RPMI8226 (cell line): Measurements from ENCODE around the gene DPY19L2.
"Not testable (repeated sequence)": the region's sequence is repeated elsewhere in the genome, so short reads cannot be mapped to it uniquely, and the experiment has no call there.

ENCODE experiments used
- DNase-seq: peaks from one replicate; pipeline ENCODE4 v3.0.0-alpha.2; 2015

The DPY19L2 gene

GRCh38 chr12:63658501-63658900 lies 9.8 kb downstream of the DPY19L2 start:
- DNase-seq, result not testable (repeated sequence)

GRCh38 chr12:63656407-63656806 lies 11.9 kb downstream of the DPY19L2 start:
- DNase-seq, result not testable (repeated sequence)

DNA sequence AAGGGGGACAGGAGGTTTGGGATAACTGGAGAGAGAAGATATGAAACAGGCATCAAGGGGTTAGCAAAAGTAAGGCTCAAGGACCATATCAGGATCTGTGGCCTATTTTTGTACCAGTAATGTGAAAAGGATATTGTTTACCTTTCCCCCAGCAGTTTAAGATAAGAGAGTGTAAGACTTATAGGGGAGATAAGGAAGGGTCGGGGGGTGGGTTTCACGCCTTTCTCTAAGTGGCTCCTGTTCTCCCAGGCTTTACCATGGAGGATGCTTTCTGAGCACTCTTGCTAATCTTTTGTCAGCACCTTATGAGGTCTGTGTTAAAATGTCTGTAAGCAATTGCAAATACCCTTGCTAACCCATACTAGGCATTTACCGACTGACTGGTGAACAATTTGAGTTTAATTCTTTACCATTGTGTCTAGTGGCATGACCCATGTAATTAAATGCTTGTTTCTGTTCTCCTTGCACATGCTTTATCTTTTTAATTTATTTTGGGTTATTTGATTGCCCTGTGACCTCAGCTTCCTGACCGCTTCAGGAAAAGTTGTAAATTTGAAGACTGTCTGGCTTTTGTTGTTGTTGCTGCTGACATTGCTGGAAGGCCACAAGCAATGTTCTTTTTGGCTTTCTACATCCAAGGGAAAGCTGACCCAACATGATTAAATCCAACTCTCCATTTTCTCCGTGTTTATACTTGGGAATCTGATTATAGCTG lies 12.6 kb downstream of the DPY19L2 start:
- not testable (repeated sequence) for DNase-seq

GRCh38 chr12:63654481-63654880 lies 13.8 kb downstream of the DPY19L2 start:
- not testable (repeated sequence) for DNase-seq

GRCh38 chr12:63649517-63649916 lies 18.8 kb downstream of the DPY19L2 start:
- not testable (repeated sequence) for DNase-seq

DNA sequence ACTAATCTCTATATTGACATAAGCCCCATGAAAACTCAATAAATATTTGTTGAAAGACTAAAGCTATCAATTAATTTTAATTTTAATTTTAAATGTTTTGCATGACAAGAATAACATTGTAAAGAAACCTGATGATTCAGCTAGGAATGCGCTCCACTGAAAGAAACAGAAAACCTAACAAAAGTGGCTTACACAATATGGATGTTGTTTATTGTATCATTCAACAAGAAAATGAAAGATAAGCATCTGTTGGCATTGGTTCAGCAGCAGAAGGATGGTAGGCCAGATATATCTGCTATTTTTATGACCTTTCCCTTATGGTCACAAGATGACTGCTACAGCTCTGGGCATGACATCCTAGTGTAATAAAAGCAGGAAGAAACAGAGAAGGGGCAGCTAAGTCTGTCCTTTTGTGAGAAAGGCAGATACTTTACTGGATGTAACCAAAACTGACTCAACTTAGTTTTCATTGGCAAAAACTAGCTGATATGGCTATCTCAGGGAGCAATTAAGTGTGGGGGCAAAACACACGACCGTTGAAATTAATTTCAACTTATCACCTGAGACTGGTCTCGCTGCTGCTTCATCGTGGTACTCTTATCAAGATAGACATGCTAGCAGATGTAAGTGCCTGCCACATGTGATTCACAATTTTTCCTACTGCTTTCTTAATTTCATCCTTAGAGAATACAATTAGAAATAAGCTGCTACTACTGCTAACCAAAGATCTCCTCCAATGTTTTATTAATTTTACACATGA lies 24.7 kb downstream of the DPY19L2 start:
- not testable (repeated sequence) for DNase-seq

DNA sequence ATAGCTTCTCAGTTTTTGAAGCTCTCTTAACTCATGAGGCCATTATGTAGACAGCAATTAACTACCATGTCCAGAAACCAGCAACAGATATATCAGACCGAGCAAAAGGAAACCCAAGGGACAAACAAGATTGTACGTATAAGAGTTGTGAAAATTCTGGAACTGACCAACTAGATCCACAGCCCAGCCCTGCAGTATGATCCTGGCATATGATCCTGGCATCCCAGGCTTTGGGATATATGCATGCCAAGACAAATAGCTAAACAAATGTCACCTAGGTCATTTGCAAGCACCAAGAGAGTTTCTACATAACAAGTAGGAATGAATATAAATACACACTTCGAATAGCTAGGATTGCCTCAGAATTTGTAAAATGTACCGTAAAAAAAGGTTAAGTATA lies 44.0 kb downstream of the DPY19L2 start:
- DNase-seq, result not testable (repeated sequence)

- not testable (repeated sequence) for DNase-seq
Observed at GRCh38 chr12:63615544-63615943, 52.7 kb downstream of the DPY19L2 start.

DNA sequence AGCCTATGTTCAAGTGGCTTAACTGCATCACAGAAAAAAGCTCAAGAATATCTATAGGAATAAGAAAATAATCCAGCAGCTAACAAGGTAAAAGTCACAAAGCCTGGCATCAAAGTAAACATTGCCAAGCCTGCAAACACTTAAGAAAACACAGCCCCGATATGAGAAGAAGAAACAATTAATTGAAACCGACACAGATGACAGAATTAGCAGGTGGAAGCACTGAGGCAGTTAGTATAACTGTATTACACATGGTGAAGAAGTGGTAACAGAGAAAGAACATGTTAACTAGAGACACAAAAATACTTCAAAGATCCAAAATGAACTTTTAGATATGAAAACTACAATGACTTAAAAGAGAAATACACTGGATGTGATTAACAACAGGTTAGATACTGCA lies 57.0 kb downstream of the DPY19L2 start:
- not testable (repeated sequence) for DNase-seq

DNA sequence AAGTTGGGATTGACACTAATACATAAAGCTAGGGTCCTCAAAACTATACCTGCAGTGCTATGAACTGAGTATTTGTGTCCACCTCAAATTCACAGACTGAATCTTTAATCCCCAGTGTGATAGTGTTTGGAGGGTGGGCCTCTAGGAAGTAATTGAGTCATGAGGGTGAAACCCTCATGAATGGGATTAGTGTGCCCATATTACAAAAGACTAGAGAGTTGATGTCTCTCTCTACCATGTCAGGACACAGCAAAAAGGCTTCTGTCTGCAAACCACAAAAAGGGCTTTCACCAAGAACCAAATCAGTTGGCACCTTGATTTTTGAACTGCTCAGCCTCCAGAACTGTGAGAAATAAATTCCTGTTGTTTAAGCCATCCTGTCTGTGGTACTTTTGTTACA lies 59.0 kb downstream of the DPY19L2 start:
- not testable (repeated sequence) for DNase-seq

- DNase-seq, result not testable (repeated sequence)
Observed at GRCh38 chr12:63604985-63605384, 63.3 kb downstream of the DPY19L2 start.

DNA sequence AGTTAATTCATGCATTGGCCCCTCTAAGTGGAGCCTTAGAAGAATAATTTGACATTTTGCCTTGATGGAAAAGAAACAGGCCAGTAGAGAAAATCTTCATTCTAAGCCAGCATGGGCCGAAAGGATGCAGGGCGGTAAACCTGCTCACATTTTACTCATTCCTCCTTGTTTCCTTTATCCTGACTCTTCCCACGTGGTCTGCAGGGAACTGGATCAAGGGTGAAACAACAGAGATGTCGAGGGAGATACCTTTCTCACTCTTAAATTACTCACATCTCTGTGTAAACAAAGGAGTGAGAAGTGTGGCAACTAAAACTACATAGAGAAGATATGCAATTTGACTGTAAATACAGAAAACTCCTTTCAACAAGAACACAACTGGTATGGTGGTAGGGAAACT lies 73.5 kb downstream of the DPY19L2 start:
- DNase-seq, result not testable (repeated sequence)

DNA sequence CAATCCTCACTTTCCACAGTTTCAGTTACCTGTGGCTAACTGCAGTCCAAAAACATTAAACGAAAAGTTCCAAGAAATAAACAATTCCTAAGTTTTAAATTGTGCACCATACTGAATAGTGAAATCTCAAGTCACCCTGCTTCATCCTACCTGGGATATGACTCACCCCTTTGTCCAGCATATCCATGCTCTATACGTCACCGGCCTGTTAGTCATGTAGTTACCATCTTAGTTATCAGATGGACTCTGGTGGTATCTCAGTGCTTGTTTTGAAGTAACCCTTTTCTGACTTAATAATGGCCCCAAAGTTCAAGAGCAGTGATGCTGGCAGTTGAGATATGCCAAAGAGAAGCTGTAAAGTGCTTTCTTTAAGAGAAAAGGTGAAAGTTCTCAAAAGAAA lies 83.9 kb downstream of the DPY19L2 start:
- DNase-seq, result not testable (repeated sequence)

DNA sequence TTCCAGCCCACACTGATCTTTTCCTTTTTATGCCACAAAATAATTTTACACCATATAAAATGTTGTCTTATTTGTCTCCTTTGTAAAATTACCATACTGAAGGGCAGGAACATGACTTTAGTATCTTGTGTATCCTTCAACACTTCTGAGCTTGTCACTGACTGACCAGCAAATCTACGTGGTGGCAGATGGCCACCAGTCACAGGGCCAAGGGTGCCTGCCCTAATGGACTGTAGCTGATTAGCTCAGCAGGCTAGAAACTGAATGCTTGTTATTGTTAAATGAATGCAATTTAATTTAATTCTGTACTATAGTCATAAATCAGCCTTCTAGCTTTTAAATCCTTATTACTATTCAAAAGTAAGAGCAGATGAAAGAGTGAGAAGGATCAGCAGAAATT lies 85.0 kb downstream of the DPY19L2 start:
- not testable (repeated sequence) for DNase-seq

DNA sequence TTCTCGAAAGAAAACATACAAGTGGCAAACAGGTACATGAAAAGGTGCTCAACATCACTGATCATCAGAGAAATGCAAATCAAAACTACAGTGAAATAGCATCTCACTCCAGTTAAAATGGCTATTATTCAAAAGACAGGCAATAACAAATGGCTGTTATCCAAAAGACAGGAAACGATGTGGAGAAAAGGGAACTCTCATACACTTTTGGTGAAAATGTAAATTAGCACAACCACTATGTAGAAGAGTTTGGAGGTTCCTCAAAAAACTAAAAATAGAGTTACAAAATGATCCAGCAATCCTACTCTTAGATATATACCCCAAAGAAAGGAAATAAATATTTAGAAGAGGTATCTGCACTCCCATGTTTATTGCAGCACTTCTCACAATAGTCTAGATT lies 90.7 kb downstream of the DPY19L2 start:
- not testable (repeated sequence) for DNase-seq

DNA sequence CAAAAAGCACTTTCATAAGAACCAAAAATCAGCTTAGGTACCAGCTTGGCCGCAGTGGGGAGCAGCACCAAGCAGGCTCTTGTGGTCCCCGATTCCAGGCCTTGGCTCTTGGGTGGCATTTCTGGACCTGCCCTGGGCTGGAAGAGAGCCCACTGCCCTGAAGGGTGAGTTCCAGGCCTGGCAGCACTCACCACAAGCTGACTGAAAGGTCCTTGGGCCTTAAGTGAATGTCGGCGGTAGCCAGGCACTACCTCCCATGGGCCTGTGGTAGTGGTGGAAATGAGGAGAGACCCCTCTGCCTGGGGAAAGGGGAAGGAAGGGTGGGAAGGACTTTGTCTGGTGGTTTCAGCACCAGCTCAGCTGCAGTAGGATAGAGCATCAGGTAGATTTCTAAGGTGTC lies 96.3 kb downstream of the DPY19L2 start:
- not testable (repeated sequence) for DNase-seq

GRCh38 chr12:63558445-63558844 lies 109.8 kb downstream of the DPY19L2 start:
- not testable (repeated sequence) for DNase-seq

GRCh38 chr12:63551397-63551796 lies 116.9 kb downstream of the DPY19L2 start:
- not testable (repeated sequence) for DNase-seq

- DNase-seq, result not testable (repeated sequence)
Observed at GRCh38 chr12:63549034-63549433, 119.3 kb downstream of the DPY19L2 start.

- not testable (repeated sequence) for DNase-seq
Observed at GRCh38 chr12:63545298-63545916, 122.9 kb downstream of the DPY19L2 start.

DNA sequence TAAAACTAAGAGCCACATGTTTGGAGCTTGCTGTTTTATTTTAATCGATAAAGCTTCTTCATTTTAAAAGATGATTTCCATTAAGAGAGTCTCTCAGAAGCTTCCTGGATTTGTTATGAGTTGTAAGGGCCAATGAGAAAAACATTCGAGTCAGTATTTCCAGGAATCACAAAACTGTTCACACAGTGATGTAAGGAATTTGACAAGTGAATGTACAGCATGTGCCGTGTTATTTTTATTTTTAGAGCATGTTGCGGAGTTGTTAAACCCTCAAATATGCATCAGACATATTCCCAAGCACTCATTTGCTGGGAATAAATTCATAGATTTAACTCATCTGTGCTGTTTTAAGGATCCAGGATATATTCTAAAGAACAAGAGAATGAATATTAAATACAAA lies 129.6 kb downstream of the DPY19L2 start:
- not testable (repeated sequence) for DNase-seq

DNA sequence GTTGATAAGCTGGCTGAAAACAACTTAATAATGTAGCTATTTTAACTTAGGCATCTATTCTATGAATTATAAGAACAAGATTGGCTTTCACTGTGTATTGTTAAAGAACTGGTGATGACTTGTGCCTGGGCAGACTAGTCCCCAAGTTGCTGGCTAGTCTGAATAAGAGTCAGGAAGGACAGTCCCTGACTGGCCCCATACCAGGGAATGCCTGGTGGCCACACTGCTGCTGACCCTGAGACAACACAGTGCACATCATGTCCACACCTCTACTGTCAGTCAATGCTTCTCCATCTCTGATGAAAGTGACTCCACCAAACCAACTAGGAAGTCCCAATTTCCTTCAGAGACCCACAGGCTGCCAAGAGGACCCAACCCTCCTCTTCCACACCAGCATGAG lies 130.5 kb downstream of the DPY19L2 start:
- not testable (repeated sequence) for DNase-seq

GRCh38 chr12:63529641-63530040 lies 138.7 kb downstream of the DPY19L2 start:
- not testable (repeated sequence) for DNase-seq

DNA sequence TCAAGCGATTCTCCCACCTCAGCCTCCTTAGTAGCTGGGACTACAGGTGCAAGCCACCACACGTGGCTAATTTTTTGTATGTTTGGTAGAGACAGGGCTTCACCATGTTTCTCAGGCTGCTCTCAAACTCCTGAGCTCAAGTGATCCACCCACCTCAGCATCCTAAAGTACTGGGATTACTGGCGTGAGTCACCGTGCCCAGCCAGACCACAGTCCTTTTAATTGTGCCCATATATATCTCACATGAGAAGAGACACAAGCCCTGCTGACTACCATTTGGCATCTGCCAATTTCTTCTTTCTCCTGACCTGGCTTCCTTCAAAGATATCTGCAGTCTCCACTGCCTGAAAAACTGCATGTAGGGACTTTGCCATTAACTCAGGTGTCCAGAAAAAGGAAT lies 142.5 kb downstream of the DPY19L2 start:
- DNase-seq, result no peak
